Memory B cell (primary cell): Measurements from ENCODE around the gene ABITRAM.
"Not testable (repeated sequence)": the region's sequence is repeated elsewhere in the genome, so short reads cannot be mapped to it uniquely, and the experiment has no call there.

Experiments
- ATAC-seq: fragments of 150-1000 bp; cut with Tn5 transposase; 2 replicates; pipeline ENCODE4 v1.10.0; 2021; ENCODE audit warnings: low read depth, mild to moderate bottlenecking, moderate library complexity
- DNase-seq, 2 donors: peaks; one replicate each; pipeline ENCODE4 v3.0.0; 2022; ENCODE audit warnings: low spot score in 2 of 2
- H3K27ac Mint-ChIP-seq: one replicate; pipeline ENCODE4 v1.8.0; 2022; ENCODE audit warnings: mild to moderate bottlenecking, moderate library complexity, mixed read lengths
- H3K27me3 Mint-ChIP-seq: one replicate; pipeline ENCODE4 v1.8.0; 2022; ENCODE audit warnings: mixed read lengths
- H3K36me3 Mint-ChIP-seq: one replicate; pipeline ENCODE4 v1.8.0; 2022; ENCODE audit warnings: mild to moderate bottlenecking, mixed read lengths
- H3K4me1 Mint-ChIP-seq: one replicate; pipeline ENCODE4 v1.8.0; 2022; ENCODE audit warnings: mixed read lengths
- H3K4me3 Mint-ChIP-seq: one replicate; pipeline ENCODE4 v1.8.0; 2022; ENCODE audit warnings: mild to moderate bottlenecking, moderate library complexity, mixed read lengths
- H3K9me3 Mint-ChIP-seq: one replicate; pipeline ENCODE4 v1.8.0; 2022; ENCODE audit warnings: mixed read lengths

ABITRAM gene

GRCh38 chr9:108910402-108910801, 23.8 kb upstream of the ABITRAM start:
- H3K9me3 Mint-ChIP-seq: no peaks in the 10 kb centered on the region
- no peaks in the 10 kb centered on the region for H3K27me3 Mint-ChIP-seq
- H3K4me1 Mint-ChIP-seq: no peaks in the 10 kb centered on the region
- ATAC-seq: no peak
- DNase-seq: no peak
- peaks cover 50% of the 10 kb centered on the region for H3K36me3 Mint-ChIP-seq
- H3K4me3 Mint-ChIP-seq: no peak overlapping the region
- H3K27ac Mint-ChIP-seq: peak overlapping the region; percentile 13

- Mint-ChIP-seq H3K36me3 (peaks cover 53% of the 10 kb centered on the region), H3K4me1 (no peaks in the 10 kb centered on the region), H3K4me3 (no peak overlapping the region), H3K27ac (peak overlapping the region; percentile 13), H3K27me3 (no peaks in the 10 kb centered on the region), H3K9me3 (no peaks in the 10 kb centered on the region)
- ATAC-seq (no peak), DNase-seq (no peak)
Measured at GRCh38 chr9:108910914-108911313, 23.3 kb upstream of the ABITRAM start.

DNA sequence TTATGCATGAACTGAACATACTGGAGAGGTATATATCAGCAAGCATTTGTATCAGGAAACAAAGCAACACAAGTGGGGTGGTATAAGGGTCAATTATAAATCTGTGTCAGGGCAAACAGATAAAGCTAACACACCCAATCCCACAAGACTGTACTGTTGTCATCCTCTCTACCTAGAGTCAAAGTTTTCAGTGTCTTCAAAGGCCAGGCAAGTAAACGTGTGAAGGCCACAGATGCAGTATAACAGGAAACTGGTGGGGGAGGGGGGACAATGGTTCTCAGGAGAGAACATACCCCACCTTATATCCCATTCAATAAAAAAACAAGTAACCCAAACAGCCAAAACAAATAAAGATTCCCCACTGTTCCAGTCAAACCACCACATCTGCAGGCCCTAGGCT, 22.4 kb upstream of the ABITRAM start:
- peaks cover 52% of the 10 kb centered on the region for H3K36me3 Mint-ChIP-seq
- no peaks in the 10 kb centered on the region for H3K4me1 Mint-ChIP-seq
- H3K27ac Mint-ChIP-seq: no peak overlapping the region
- no peaks in the 10 kb centered on the region for H3K9me3 Mint-ChIP-seq
- ATAC-seq: no peak
- H3K4me3 Mint-ChIP-seq: no peak overlapping the region
- H3K27me3 Mint-ChIP-seq: no peaks in the 10 kb centered on the region
- no peak for DNase-seq

- ATAC-seq (no peak), DNase-seq (no peak)
- Mint-ChIP-seq H3K36me3 (peaks cover 47% of the 10 kb centered on the region), H3K9me3 (no peaks in the 10 kb centered on the region), H3K4me1 (no peaks in the 10 kb centered on the region), H3K4me3 (no peak overlapping the region), H3K27me3 (no peaks in the 10 kb centered on the region), H3K27ac (no peak overlapping the region)
Measured at GRCh38 chr9:108913391-108913790, 20.8 kb upstream of the ABITRAM start.

- DNase-seq (no peak), ATAC-seq (no peak)
- H3K4me1 Mint-ChIP-seq: no peaks in the 10 kb centered on the region
- H3K4me3 Mint-ChIP-seq: no peak overlapping the region
- H3K9me3 Mint-ChIP-seq: no peaks in the 10 kb centered on the region
- H3K27ac Mint-ChIP-seq: no peak overlapping the region
- peaks cover 42% of the 10 kb centered on the region for H3K36me3 Mint-ChIP-seq
- no peaks in the 10 kb centered on the region for H3K27me3 Mint-ChIP-seq
Measured at GRCh38 chr9:108919517-108919916, 14.7 kb upstream of the ABITRAM start.

DNA sequence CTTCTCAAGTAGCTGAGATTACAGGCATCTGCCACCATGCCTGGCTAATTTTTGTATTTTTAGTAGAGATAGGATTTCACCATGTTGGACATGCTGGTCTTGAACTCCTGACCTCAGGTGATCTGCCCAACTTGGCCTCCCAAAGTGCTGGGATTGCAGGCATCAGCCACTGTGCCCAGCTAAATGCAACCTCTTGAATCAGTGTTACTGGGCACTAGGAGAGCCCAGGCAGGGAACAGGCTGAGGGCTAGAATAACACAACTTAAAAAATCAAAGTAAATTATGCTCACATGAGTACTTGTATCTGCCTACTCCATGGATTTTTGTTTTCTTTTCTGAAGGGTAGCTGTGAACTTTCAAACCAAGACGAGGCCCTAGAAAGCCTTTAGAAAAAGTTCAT, 13.8 kb upstream of the ABITRAM start:
- H3K4me3 Mint-ChIP-seq, DNase-seq, H3K4me1 Mint-ChIP-seq, H3K9me3 Mint-ChIP-seq, H3K27ac Mint-ChIP-seq, H3K27me3 Mint-ChIP-seq, ATAC-seq: not testable (repeated sequence)
- H3K36me3 Mint-ChIP-seq: peaks cover 47% of the 10 kb centered on the region

- H3K27ac Mint-ChIP-seq: no peak overlapping the region
- no peaks in the 10 kb centered on the region for H3K9me3 Mint-ChIP-seq
- H3K27me3 Mint-ChIP-seq: no peaks in the 10 kb centered on the region
- peaks cover 48% of the 10 kb centered on the region for H3K36me3 Mint-ChIP-seq
- H3K4me1 Mint-ChIP-seq: no peaks in the 10 kb centered on the region
- DNase-seq: no peak
- H3K4me3 Mint-ChIP-seq: no peak overlapping the region
- no peak for ATAC-seq
Measured at GRCh38 chr9:108921200-108921599, 13.0 kb upstream of the ABITRAM start.

GRCh38 chr9:108924466-108924865, 9.7 kb upstream of the ABITRAM start:
- Mint-ChIP-seq H3K36me3 (peaks cover 55% of the 10 kb centered on the region), H3K4me3 (no peak overlapping the region), H3K27ac (peak overlapping the region; percentile 14), H3K4me1 (peaks cover 6% of the 10 kb centered on the region), H3K9me3 (no peaks in the 10 kb centered on the region), H3K27me3 (no peaks in the 10 kb centered on the region)
- ATAC-seq: no peak
- no peak for DNase-seq

DNA sequence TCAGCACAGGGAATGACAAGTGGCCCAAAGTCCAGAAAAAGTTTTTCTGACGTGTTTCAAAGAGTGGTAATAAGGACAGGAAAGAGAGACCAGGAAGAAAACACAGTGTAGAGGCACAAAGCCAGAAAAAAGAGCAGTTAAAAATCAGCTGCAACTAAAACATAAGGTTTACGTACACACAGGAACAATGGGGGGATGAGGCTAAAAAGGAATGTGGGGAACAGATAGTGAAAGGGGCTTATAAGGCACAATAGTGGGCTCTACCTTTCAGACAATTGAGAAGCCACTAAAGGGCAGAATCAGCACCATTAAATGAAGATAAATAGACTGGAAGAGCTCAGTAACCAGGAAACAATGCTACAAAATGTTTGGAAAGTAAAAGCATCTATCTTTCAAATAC, 5.8 kb upstream of the ABITRAM start:
- Mint-ChIP-seq H3K4me1 (peaks cover 14% of the 10 kb centered on the region), H3K9me3 (no peaks in the 10 kb centered on the region), H3K27me3 (no peaks in the 10 kb centered on the region), H3K27ac (no peak overlapping the region), H3K36me3 (peaks cover 50% of the 10 kb centered on the region), H3K4me3 (no peak overlapping the region)
- DNase-seq: no peak
- no peak for ATAC-seq

DNA sequence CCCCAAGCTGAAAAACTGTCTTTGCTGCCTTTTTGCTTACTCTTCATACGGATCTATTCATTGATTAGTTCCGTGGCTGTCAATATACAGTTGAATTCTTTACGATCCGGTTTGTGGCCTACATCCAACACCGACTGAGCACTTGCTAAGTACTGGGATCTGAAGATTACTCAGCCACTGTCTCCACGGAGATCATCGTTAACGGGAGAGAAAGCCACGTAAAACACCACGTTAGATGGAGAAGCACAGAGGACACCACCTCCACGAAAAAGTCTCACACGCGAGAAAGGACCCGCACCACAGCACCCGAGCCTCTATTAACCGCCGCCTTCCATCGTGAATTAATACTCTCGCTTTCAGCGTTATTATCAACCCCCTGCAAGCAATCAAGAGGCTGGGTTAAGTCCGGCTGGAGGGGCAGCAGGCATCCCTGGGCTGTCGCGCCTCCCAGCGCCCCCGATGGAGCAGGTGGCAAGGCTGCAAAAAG, 926 bp upstream of the ABITRAM start:
- H3K4me1 Mint-ChIP-seq: peaks cover 17% of the 10 kb centered on the region
- H3K36me3 Mint-ChIP-seq: peaks cover 15% of the 10 kb centered on the region
- peak overlapping the region; percentile 92 for H3K4me3 Mint-ChIP-seq
- ATAC-seq (no peak), DNase-seq (no peak)
- H3K27me3 Mint-ChIP-seq: no peaks in the 10 kb centered on the region
- H3K27ac Mint-ChIP-seq: peak overlapping the region; percentile 92
- no peaks in the 10 kb centered on the region for H3K9me3 Mint-ChIP-seq

- DNase-seq (peak; percentile 83 to 89), ATAC-seq (peak; percentile 81)
- Mint-ChIP-seq H3K36me3 (peaks cover 10% of the 10 kb centered on the region), H3K27me3 (no peaks in the 10 kb centered on the region), H3K4me3 (peak within 1 kb of the TSS; percentile 92), H3K9me3 (no peaks in the 10 kb centered on the region), H3K27ac (peak within 1 kb of the TSS; percentile 92), H3K4me1 (peaks cover 15% of the 10 kb centered on the region)
Measured at GRCh38 chr9:108933718-108934322, 380 bp upstream of the ABITRAM start, which contains the start of gene ELP1. ELP1 (minus strand) TSS chr9:108934124; CDS start chr9:108931146, 2,978 bp downstream.

DNA sequence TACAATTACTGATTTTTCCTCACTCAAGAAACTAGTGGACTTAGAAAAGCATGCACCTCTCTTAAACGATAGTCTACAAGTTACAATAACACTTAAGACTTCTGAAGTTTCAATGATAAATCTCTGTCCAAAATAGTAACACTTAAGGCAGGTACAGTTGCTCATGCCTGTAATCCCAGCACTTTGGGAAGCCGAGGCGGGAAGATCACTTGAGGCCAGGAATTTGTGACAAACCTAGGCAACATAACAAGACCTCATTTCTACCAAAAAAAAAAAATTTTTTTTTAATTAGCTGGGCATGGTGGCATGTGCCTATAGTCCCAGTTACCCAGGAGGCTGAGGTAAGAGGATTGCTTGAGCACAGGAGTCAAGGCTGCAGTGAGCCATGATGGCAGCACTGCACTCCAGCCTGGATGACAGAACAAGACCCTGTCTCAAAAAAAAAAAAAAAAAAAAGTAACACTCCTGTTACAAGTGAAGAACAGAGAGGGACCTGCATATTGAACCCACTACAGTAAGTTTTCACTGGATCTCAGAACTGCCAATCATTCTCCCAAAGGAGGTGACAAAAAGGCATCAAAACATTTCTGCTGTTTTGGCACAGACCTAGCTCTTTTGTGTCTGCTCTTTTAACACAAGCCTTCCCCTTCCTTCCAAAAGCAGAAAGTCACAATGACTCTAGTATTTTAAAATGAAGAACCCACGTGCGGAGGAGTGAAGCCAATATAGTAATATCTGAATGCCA, 3.5 kb downstream of the ABITRAM start:
- Mint-ChIP-seq H3K4me1 (peaks cover 11% of the 10 kb centered on the region), H3K27ac (no peak overlapping the region), H3K27me3 (no peaks in the 10 kb centered on the region), H3K9me3 (no peaks in the 10 kb centered on the region), H3K36me3 (peaks cover 5% of the 10 kb centered on the region), H3K4me3 (no peak overlapping the region)
- ATAC-seq (no peak), DNase-seq (no peak)

- no peaks in the 10 kb centered on the region for H3K27me3 Mint-ChIP-seq
- no peaks in the 10 kb centered on the region for H3K9me3 Mint-ChIP-seq
- H3K36me3 Mint-ChIP-seq: peaks cover 5% of the 10 kb centered on the region
Measured at GRCh38 chr9:108939975-108940374, 5.8 kb downstream of the ABITRAM start.

DNA sequence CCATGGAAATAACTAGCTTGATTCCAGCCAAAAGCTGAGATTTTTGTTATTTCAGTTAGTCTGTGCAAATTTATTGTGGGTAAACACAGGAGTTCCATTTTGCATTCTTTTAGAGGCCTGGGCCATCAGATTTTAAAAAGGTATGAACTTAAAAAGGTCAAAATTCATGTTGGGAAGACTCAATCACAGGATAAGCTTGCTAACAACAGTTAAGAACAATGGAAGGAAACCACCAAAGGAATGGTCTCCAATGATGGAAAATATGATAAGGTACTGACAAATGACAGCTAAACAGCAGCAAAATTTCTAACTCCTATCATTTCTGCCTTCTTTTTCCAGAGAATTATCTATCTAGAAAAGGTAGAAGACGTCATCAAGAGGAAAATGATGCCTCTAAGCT, 16.0 kb downstream of the ABITRAM start:
- Mint-ChIP-seq H3K4me1 (no peaks in the 10 kb centered on the region), H3K36me3 (peaks cover 2% of the 10 kb centered on the region), H3K9me3 (no peaks in the 10 kb centered on the region), H3K27me3 (no peaks in the 10 kb centered on the region), H3K27ac (no peak overlapping the region), H3K4me3 (no peak overlapping the region)
- DNase-seq (no peak), ATAC-seq (no peak)

More at GRCh38 chr9:108939975-108940374, 5.8 kb downstream of the ABITRAM start:
- Mint-ChIP-seq H3K4me1 (no peaks in the 10 kb centered on the region), H3K4me3 (no peak overlapping the region), H3K27ac (no peak overlapping the region)
- ATAC-seq (no peak), DNase-seq (no peak)
